K562 (cell line): ENCODE measurements around the gene BCL2L1. TPM values are rescaled to one million over a fixed set of nuclear protein-coding genes. Genes with fewer than 3 reads are reported as not detected.

Experiments
- CBFA2T3 ChIP-seq: fragments of 450-650 bp; IDR thresholded peaks from 2 replicates; pipeline ENCODE4 v1.6.1; 2017
- CBX2 ChIP-seq: fragments of 200-600 bp; sonication (generic); IDR thresholded peaks from one replicate; pipeline ENCODE4 v1.6.1; 2012; ENCODE audit warnings: mild to moderate bottlenecking, low read length, inconsistent platforms; ENCODE audit not compliant: insufficient read depth, poor library complexity, severe bottlenecking
- DLX4 ChIP-seq: fragments of 250-450 bp; sonication (Bioruptor Pico); IDR thresholded peaks from 2 replicates; pipeline ENCODE4 v1.6.1; 2021; ENCODE audit warnings: mild to moderate bottlenecking
- KHSRP ChIP-seq: fragments of 450-650 bp; IDR thresholded peaks from 2 replicates; pipeline ENCODE4 v1.6.1; 2017
- MLX ChIP-seq, 2 experiments: fragments of 450-650 bp in 1 of 2; sonication (generic) in 1 of 2; formaldehyde crosslinking; conservative IDR thresholded peaks; 2 replicates each; pipeline versions ENCODE4 v1.4.0 to v1.8.1; 2020 to 2022; ENCODE audit warnings: mild to moderate bottlenecking in 1 of 2, missing genetic modification reagents in 1 of 2
- MTA2 ChIP-seq: fragments of 450-650 bp; IDR thresholded peaks from 2 replicates; pipeline ENCODE4 v1.6.1; 2016; ENCODE audit warnings: low read depth
- NBN ChIP-seq: fragments of 450-650 bp; IDR thresholded peaks from 2 replicates; pipeline ENCODE4 v1.6.1; 2016; ENCODE audit warnings: low read depth, mild to moderate bottlenecking
- SETDB1 ChIP-seq: IDR thresholded peaks from one replicate; pipeline ENCODE4 v1.6.1; 2012; ENCODE audit warnings: low read length, control low read depth, inconsistent platforms
- SMARCE1 ChIP-seq: fragments of 450-650 bp; IDR thresholded peaks from 2 replicates; pipeline ENCODE4 v1.7.1; 2016; ENCODE audit warnings: mild to moderate bottlenecking
- SNAPC5 ChIP-seq: fragments of 250-450 bp; sonication (Bioruptor Pico); IDR thresholded peaks from 2 replicates; pipeline ENCODE4 v1.8.0; 2021; ENCODE audit warnings: moderate library complexity, mild to moderate bottlenecking, inconsistent platforms
- SP1 ChIP-seq: sonication (generic); formaldehyde crosslinking; IDR thresholded peaks from 2 replicates; pipeline ENCODE4 v1.8.1; 2022; ENCODE audit warnings: mild to moderate bottlenecking, missing genetic modification reagents
- SREBF2 ChIP-seq: sonication (generic); formaldehyde crosslinking; IDR thresholded peaks from 2 replicates; pipeline ENCODE4 v1.4.0; 2020; ENCODE audit warnings: mild to moderate bottlenecking, missing genetic modification reagents
- TCF15 ChIP-seq: fragments of 250-450 bp; sonication (Bioruptor Pico); IDR thresholded peaks from 2 replicates; pipeline ENCODE4 v1.8.0; 2022; ENCODE audit warnings: moderate library complexity, mild to moderate bottlenecking, inconsistent platforms
- TEAD4 ChIP-seq, 2 experiments: sonication (generic) in 1 of 2; formaldehyde crosslinking in 1 of 2; IDR thresholded peaks; 2 replicates each; pipeline versions ENCODE4 v1.6.1 to v1.8.0; 2012 to 2022; ENCODE audit warnings: borderline replicate concordance in 1 of 2, inconsistent platforms in 1 of 2, low read length in 1 of 2, mild to moderate bottlenecking in 1 of 2, missing genetic modification reagents in 1 of 2
- THRA ChIP-seq: fragments of 450-650 bp; IDR thresholded peaks from 2 replicates; pipeline ENCODE4 v1.6.1; 2017; ENCODE audit warnings: mild to moderate bottlenecking, moderate library complexity
- TSC22D4 ChIP-seq: fragments of 450-650 bp; IDR thresholded peaks from 2 replicates; pipeline ENCODE4 v1.6.1; 2016; ENCODE audit warnings: missing genetic modification characterization, missing biosample characterization, control low read depth
- ZC3H11A ChIP-seq: IDR thresholded peaks from 2 replicates; pipeline ENCODE4 v1.6.1; 2012; ENCODE audit warnings: low read depth, low read length, improper control_type of control experiment
- ZNF407 ChIP-seq: fragments of 450-650 bp; IDR thresholded peaks from 2 replicates; pipeline ENCODE4 v1.6.1; 2016; ENCODE audit warnings: low read depth
- ZNF444 ChIP-seq: fragments of 250-450 bp; sonication (Bioruptor Pico); IDR thresholded peaks from 2 replicates; pipeline ENCODE4 v1.4.0; 2020; ENCODE audit warnings: mild to moderate bottlenecking, moderate library complexity
- polyA plus RNA-seq, 8 experiments: library from polyadenylated mRNA; depleted of rRNA in 4 of 8; stranded (reverse) in 5 of 8; unstranded in 3 of 8; fragments of >200 nt; fragmentation: Nextera tagmentation in 2 of 8; fragmentation: Illumina TruSeq in 1 of 8; extraction: Ambion mirVana in 2 of 8; extraction: Trizol in 1 of 8; gene quantifications; 2 replicates each; pipeline versions ENCODE4 v1.2.1 to v1.2.3, GENCODE V29; 2011 to 2014; ENCODE audit warnings: inconsistent platforms in 1 of 8, missing spikeins in 1 of 8
- total RNA-seq, 7 experiments: library from RNA; depleted of rRNA in 6 of 7; stranded (reverse); fragments of >200 nt in 6 of 7; fragmentation: Illumina TruSeq in 2 of 7; extraction: Trizol in 2 of 7; gene quantifications; 2 replicates each; pipeline versions ENCODE4 v1.2.1 to v1.2.3, GENCODE V29; 2011 to 2021; ENCODE audit warnings: low replicate concordance in 1 of 7

BCL2L1 gene
- total and polyA plus RNA-seq, 9 of the 15 experiments (the other 6 are each of a cell fraction or from before 2014, with no cell fraction given), result 3.3 to 182 (median 120) TPM

- no peak for TF ChIP-seq ZNF407
- TF ChIP-seq NBN, result 0 out of 2 replicates have a peak, but pooled peaks have one; percentile 18
- no peak for TF ChIP-seq ZC3H11A
- no peak for TF ChIP-seq TCF15 (CRISPR knock-in tag)
- TF ChIP-seq TEAD4 (IDR thresholded peaks at IDR 0.05; ENCODE audit: low read length), result no peak
- no peak for TF ChIP-seq TEAD4 (CRISPR knock-in tag; IDR thresholded peaks at IDR 0.05; ENCODE audit: borderline replicate concordance)
- TF ChIP-seq CBX2, result no peak
- TF ChIP-seq SMARCE1, result peak; percentile 8; the same call in 1 of the 2 replicates
- 0 out of 2 replicates have a peak, but pooled peaks have one; percentile 12 for TF ChIP-seq SP1 (CRISPR knock-in tag)
- TF ChIP-seq THRA, result no peak
- no peak for TF ChIP-seq TSC22D4 (tag)
- TF ChIP-seq SETDB1, result no peak
- no peak for TF ChIP-seq SNAPC5 (CRISPR knock-in tag)
- no peak for TF ChIP-seq DLX4 (CRISPR knock-in tag)
- TF ChIP-seq KHSRP, result no peak
- TF ChIP-seq MTA2, result no peak
- TF ChIP-seq SREBF2, result no peak
- TF ChIP-seq MLX (CRISPR knock-in tag; conservative IDR thresholded peaks at IDR 0.05), result no peak
- no peak for TF ChIP-seq ZNF444 (CRISPR knock-in tag)
- TF ChIP-seq CBFA2T3, result no peak
Measured at GRCh38 chr20:31739550-31739977, 16.9 kb upstream of the BCL2L1 start (continued).
